Measurements from ENCODE around the gene SCOC. TPM values are rescaled to one million over a fixed set of nuclear protein-coding genes. Genes with fewer than 3 reads are reported as not detected.
"Not testable (repeated sequence)": the region's sequence is repeated elsewhere in the genome, so short reads cannot be mapped to it uniquely, and the experiment has no call there.

Gene SCOC
- total RNA-seq, 1 experiment from 2014 or later, result 55.9 TPM

DNA sequence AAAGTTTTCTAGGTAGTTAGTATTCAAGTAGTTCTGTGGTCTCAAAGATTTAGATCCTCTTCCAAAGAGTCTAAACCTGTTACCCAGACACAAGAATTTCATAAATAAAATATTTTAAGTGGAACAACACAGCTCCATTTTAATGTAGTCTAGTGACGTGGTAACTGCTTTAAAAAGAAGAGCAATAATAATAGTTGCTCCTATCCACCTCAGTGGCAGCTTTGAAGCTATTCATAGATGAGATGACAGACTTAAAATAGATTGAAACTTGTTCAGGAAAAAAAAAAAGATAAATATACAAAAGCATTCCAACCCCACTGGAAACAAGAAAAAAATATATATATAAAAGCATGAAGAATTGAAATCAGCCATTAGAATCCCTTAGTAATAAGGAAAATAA lies 14.6 kb downstream of the SCOC start:
- H3K4me3 ChIP-seq, result no peak overlapping the region
- H3K27me3 ChIP-seq, result no peaks in the 10 kb centered on the region
- H3K36me3 ChIP-seq, result no peaks in the 10 kb centered on the region
- no peaks in the 10 kb centered on the region for H3K4me1 ChIP-seq
- H3K27ac ChIP-seq, result no peak overlapping the region
- no peaks in the 10 kb centered on the region for H3K9me3 ChIP-seq (replicated peaks)
- DNase-seq, result no peak

DNA sequence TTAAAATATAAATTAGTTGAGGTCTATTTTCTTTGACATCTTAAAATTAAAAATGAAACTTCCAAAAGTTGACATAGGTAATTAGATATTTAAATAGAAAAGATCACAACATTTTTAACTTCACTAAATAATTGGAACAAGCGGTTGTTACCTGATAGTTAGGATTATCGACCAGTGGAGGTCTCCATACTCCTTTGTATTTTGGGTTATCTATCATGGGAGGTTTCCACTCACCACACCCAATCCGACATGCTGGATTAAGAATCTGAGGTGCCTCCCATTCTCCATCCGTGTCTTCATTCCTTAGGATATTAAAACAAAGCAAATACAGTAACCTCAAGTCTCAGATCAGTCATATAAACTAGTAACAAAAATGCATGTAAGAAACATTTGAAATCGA lies 22.2 kb downstream of the SCOC start:
- no peaks in the 10 kb centered on the region for H3K4me1 ChIP-seq
- H3K27ac ChIP-seq, result no peak overlapping the region
- H3K36me3 ChIP-seq, result no peaks in the 10 kb centered on the region
- no peaks in the 10 kb centered on the region for H3K27me3 ChIP-seq
- no peaks in the 10 kb centered on the region for H3K9me3 ChIP-seq (replicated peaks)
- no peak overlapping the region for H3K4me3 ChIP-seq
- peak in 1 of 2 experiments; percentile 6 for DNase-seq

DNA sequence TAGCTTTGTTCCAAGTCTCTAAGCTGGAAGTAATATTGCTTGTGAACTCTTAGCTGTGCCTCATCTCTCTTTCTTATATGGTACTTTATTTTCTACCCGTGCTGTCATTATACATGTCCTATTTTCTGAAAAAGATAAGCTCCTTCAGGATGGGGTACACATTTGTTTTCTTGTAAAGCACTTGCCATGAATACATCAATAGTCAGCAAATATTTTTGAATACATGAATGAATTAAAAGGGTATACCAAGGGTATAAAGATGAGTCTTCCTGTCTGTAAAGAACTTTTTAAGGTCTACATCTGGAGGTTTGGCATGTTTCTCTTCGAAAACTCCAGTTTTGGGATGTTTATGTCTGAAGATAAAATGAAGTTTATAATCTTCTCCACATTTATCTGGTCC lies 26.7 kb downstream of the SCOC start:
- Histone ChIP-seq H3K27ac (no peak overlapping the region), H3K4me3 (no peak overlapping the region), H3K9me3 (replicated peaks) (no peaks in the 10 kb centered on the region), H3K4me1 (no peaks in the 10 kb centered on the region), H3K27me3 (no peaks in the 10 kb centered on the region), H3K36me3 (no peaks in the 10 kb centered on the region)
- no peak for DNase-seq

DNA sequence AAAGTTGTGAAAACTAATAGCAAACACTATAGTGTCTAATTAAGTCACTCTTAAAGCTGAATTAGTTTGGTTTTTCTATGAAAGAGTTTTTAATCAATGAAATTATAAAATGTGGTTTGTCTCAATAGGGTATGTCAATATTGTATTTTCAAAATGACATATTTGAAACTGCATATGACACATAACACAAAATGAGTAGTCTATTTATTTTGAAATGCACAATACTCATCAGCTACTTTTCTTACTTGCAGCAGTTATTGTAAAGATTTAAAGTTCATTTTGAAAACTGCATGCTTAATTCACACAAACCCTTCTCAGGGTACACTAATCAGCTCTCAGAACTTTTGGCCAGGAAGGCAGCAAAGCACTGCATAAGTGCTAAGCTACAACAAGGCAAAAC lies 32.8 kb downstream of the SCOC start:
- H3K27me3 ChIP-seq, result no peaks in the 10 kb centered on the region
- no peaks in the 10 kb centered on the region for H3K36me3 ChIP-seq
- H3K4me3 ChIP-seq, result no peak overlapping the region
- no peak for DNase-seq
- no peaks in the 10 kb centered on the region for H3K9me3 ChIP-seq (replicated peaks)
- no peaks in the 10 kb centered on the region for H3K4me1 ChIP-seq
- no peak overlapping the region for H3K27ac ChIP-seq

DNA sequence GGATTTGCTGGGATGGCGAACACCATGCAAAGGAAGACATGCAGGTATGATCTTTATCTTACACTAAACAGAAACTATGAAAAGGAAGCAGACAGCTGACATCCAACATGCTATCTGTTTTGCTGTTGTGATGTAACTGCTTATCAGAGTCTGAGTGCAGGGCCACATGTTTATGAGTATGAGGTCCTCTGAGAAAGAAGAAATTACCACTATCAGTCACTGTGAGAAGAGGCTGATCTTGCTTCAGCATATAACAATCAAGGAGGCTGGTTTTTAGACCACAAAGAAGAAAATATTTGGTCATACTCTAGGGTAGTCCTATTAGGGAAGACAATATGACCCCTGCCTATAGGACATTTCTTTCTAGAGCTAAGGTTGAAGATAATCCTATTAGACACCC lies 35.5 kb downstream of the SCOC start:
- Histone ChIP-seq H3K27ac (no peak overlapping the region), H3K9me3 (replicated peaks) (no peaks in the 10 kb centered on the region), H3K4me1 (no peaks in the 10 kb centered on the region), H3K36me3 (no peaks in the 10 kb centered on the region), H3K4me3 (no peak overlapping the region), H3K27me3 (no peaks in the 10 kb centered on the region)
- DNase-seq, result no peak

DNA sequence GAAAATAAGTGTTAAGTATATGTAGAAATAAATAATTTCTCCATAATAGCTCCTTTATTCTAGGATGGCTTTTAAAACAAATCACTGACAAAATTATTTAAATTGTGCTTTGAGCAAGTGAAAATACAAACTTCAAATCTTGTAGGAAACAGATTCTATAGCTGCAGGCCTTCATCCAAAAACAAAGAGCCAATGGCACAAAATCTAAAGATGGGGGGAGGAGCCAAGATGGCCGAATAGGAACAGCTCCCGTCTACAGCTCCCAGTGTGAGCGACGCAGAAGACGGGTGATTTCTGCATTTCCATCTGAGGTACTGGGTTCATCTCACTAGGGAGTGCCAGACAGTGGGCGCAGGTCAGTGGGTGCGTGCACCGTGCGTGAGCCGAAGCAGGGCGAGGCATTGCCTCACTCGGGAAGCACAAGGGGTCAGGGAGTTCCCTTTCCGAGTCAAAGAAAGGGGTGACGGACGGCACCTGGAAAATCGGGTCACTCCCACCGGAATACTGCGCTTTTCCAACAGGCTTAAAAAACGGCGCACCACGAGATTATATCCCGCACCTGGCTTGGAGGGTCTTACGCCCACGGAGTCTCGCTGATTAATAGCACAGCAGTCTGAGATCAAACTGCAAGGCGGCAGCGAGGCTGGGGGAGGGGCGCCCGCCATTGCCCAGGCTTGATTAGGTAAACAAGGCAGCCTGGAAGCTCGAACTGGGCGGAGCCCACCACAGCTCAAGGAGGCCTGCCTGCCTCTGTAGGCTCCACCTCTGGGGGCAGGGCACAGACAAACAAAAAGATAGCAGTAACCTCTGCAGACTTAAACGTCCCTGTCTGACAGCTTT lies 39.9 kb downstream of the SCOC start:
- not testable (repeated sequence) for H3K36me3 ChIP-seq; H3K9me3 ChIP-seq (replicated peaks); H3K4me3 ChIP-seq; H3K4me1 ChIP-seq; H3K27me3 ChIP-seq; H3K27ac ChIP-seq; DNase-seq

DNA sequence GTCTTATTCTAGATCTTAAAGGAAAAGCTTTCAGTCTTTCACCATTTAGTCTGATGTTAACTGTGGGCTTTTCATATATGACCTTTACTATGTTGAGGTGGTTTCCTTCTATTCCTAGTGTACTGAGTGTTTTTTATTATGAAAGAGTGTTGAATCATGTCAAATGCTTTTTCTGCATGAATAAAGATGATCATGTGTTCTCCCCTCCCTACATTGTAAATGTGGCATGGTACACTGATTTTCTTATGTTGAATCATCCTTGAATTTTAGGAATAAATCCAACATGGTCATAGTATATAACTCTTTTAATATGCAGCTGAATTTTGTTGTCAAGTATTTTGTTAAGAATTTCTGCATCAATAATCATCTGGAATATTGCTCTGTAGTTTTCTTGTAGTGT lies 49.7 kb downstream of the SCOC start:
- DNase-seq, result no peak
- Histone ChIP-seq H3K27me3 (no peaks in the 10 kb centered on the region), H3K9me3 (replicated peaks) (no peaks in the 10 kb centered on the region)

DNA sequence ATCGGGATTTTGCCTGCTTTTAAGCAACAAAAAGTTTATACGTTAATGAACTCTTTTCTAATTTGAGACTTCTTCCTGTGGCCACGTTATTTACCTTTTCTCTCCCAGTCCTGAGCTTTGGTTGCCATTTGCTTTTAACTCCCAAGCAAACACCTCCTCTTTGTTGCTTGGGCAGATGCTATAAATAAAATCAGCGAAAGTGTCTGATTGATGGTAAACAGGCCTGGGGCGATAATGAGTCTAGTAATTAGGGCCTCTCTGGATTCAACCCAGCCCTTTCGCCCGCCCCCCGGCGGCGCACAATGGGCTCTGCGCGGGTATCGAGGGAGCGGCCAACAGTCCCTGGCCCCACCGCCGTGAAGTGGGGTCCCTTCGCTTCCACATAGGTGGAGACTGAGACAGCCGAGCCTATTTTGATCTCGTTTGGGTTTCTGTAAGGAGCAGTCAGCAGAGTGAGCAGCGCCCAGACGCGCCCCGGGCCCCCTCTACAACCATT lies 53.2 kb downstream of the SCOC start:
- H3K36me3 ChIP-seq, result no peaks in the 10 kb centered on the region
- DNase-seq, result peak; percentile 22 to 43
- H3K4me3 ChIP-seq, result peak overlapping the region; percentile 73
- H3K27me3 ChIP-seq, result no peaks in the 10 kb centered on the region
- H3K9me3 ChIP-seq (replicated peaks), result no peaks in the 10 kb centered on the region
- H3K27ac ChIP-seq, result peak overlapping the region; percentile 53
- no peaks in the 10 kb centered on the region for H3K4me1 ChIP-seq

More for the DNA sequence above, 49.7 kb downstream of the SCOC start:
- Histone ChIP-seq H3K27ac (no peak overlapping the region), H3K4me1 (no peaks in the 10 kb centered on the region; the same call in 1 of the 2 replicates), H3K36me3 (no peaks in the 10 kb centered on the region), H3K4me3 (no peak overlapping the region)

DNA sequence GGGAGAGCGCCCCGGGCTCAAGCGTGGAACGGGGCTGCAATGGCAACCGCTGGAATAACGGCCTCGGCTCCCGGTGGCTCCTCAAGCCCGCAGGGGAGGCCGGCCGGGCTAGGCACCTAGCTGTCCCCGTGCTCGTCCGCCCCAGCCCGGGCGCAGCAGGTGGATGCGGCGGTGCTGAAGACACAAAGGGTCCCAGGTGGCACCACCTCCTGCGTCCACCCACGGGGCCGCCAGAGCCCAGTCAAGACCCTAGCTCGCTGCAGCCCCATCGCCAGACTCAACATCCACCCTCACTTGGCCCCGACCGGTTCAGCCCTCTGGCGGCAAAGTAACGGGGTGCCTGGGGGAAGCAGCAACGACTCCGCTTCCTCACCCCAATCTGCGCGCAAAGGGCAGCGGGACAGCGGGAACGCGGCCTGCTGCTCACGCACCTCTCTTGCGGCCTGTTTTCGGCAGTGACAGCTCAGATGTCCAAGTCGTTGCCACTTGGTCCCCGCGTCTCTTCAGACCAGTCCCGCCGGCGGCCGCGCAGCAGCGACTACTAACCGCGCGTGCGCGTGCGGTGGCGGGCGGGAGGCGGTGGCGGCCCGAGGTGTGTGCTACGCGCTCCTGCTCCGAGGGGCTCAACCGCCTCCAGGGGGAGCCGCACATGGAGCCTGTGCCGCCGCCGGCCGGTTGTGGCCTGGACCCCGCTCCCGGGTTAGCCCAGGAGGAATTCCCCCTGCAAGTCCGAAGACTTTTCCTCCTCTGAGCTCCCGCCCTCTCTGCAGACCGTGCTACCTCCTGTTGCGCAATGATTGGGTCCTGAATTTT lies 53.9 kb downstream of the SCOC start, which contains the start of gene CLGN:
CLGN (minus strand) TSS at position 543 of the 813 bp plus-strand sequence. CDS start 14,570 bp downstream, outside the sequence.
- no peaks in the 10 kb centered on the region for H3K9me3 ChIP-seq (replicated peaks)
- peak; percentile 82 to 84 for DNase-seq
- H3K36me3 ChIP-seq, result no peaks in the 10 kb centered on the region
- peak within 1 kb of the TSS; percentile 53 for H3K27ac ChIP-seq
- H3K4me3 ChIP-seq, result peak within 1 kb of the TSS; percentile 73
- H3K27me3 ChIP-seq, result no peaks in the 10 kb centered on the region
- no peaks in the 10 kb centered on the region for H3K4me1 ChIP-seq

DNA sequence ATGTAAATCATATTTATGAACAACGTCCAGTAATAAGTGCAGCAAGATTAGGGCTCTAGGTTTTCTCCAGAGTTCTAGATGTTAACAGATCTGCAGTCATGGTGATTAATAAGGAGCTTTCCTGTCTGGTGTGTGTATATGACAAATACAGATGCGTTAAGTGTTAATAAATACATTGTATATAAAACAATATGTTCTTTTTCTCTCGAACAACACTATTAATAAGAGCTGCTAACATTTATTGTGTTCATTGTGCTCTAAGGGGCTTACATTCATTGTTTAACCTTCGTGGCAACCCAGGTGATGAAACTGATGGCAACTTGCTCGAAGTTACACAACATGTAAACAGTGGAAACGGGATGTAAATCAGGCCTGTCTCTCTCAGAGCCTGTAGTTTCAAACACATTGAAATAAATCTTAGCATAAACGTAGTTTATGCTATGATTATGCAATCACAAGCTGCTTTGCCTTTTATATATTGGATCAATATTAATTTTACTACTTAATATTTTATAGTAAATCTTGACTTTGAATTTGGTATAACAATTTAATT lies 54.5 kb downstream of the SCOC start:
- no peak for DNase-seq
- Histone ChIP-seq H3K9me3 (replicated peaks) (no peaks in the 10 kb centered on the region), H3K4me1 (no peaks in the 10 kb centered on the region), H3K36me3 (no peaks in the 10 kb centered on the region), H3K27me3 (no peaks in the 10 kb centered on the region), H3K27ac (peak overlapping the region; percentile 53; the same call in 1 of the 2 replicates), H3K4me3 (peak overlapping the region; percentile 73)

Other genes starting within 250 kb of the SCOC start
- gene MAML3, start 219.5 kb upstream of the SCOC start, total RNA-seq (2014; rRNA removed; shearing (Covaris generic)), result 0.23 and 0.42 TPM in 2 replicates
- gene CLGN, start 54.0 kb downstream of the SCOC start, total RNA-seq (2014; rRNA removed; shearing (Covaris generic)), result 4.2 and 5.5 TPM in 2 replicates
- gene MGAT4D, start 124.6 kb downstream of the SCOC start, total RNA-seq (2014; rRNA removed; shearing (Covaris generic)), result not detected in 2 replicates
- gene ELMOD2, start 150.5 kb downstream of the SCOC start, total RNA-seq (2014; rRNA removed; shearing (Covaris generic)), result 23.2 and 26.9 TPM in 2 replicates
- not detected in 2 replicates for gene UCP1, start 195.3 kb downstream of the SCOC start, total RNA-seq (2014; rRNA removed; shearing (Covaris generic))

Measured in SJCRH30 (cell line).